B cell (primary cell): ENCODE data around the gene IBSP.

Experiments used
- CTCF ChIP-seq: fragments of 200-600 bp; IDR thresholded peaks from one replicate; pipeline ENCODE4 v1.8.0; 2022; ENCODE audit warnings: antibody characterized with exemption, mild to moderate bottlenecking
- EZH2 ChIP-seq: IDR thresholded peaks from 2 replicates; pipeline ENCODE4 v1.6.1; 2012; ENCODE audit warnings: borderline replicate concordance, low read depth, mild to moderate bottlenecking, moderate library complexity, low read length; ENCODE audit not compliant: insufficient read depth, poor library complexity, severe bottlenecking

- TF ChIP-seq CTCF (no peak), EZH2 (no peak)
These were observed 15.6 kb upstream of the IBSP start for GRCh38 chr4:87783781-87784180.
